Hematopoietic multipotent progenitor cell treated with erythropoietin and hydrocortisone succinate and interleukin-3 and kit ligand, for 6 days (in vitro differentiated cells): ENCODE data around the gene DCST2.

ENCODE experiments used
- DNase-seq: peaks from one replicate; pipeline ENCODE4 v3.0.0-alpha.2; 2015

DCST2 gene

GRCh38 chr1:155008015-155008941 is 25.3 kb downstream of the DCST2 start:
- peak; percentile 56 for DNase-seq

DNA sequence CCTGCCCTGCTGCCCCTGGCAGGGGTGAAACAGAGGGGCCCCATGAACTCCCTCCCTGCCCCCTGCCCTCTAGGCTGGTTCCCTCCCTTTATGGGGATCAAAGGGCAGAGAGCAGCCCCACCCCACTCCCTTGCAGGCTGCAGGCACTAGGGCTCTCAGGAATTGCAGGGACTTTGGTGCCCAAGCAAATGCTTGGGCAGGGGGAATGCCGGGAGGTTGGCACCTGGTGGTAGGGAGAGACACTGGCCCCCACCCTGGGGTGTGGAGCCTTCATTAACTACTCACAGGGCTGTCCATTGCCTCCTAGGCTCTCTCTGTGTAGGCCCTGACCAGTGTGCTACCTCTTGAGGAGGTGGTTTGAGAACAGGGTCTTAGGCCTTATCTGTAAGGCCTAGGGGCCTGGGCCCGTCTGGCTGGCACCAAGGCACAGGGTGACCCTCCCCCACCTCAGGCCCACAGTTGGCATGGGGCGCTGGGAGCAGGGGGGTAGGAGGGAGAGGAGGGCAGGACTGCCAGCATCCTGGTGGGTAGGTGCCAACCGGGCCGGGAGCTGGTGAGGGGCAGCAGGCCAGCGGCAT is 26.2 kb downstream of the DCST2 start:
- no peak for DNase-seq

DNA sequence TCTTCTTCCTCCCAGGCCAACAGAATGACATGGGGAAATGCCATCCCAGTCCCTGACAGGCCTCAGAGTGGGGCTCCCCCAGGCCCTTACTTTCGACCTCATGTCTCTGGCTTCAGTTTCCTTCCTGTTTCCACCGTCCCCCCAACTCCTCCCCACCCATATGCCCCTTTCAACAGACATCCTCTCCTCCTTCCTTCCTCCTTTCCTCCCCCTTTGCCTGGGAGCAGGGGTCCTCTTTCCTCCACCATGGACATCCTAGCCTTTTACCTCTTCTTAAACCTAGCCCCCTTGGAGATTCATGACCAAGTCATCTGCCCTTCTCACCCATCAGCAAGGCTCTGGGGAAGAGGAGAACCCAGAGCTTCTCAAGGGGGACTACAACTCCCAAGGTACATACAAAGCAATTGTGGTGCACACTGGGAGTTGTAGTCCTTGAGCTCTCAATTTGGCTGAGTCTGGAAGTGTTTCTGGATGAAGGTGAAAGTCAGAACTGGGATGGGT is 26.9 kb downstream of the DCST2 start:
- DNase-seq = peak; percentile 84

DNA sequence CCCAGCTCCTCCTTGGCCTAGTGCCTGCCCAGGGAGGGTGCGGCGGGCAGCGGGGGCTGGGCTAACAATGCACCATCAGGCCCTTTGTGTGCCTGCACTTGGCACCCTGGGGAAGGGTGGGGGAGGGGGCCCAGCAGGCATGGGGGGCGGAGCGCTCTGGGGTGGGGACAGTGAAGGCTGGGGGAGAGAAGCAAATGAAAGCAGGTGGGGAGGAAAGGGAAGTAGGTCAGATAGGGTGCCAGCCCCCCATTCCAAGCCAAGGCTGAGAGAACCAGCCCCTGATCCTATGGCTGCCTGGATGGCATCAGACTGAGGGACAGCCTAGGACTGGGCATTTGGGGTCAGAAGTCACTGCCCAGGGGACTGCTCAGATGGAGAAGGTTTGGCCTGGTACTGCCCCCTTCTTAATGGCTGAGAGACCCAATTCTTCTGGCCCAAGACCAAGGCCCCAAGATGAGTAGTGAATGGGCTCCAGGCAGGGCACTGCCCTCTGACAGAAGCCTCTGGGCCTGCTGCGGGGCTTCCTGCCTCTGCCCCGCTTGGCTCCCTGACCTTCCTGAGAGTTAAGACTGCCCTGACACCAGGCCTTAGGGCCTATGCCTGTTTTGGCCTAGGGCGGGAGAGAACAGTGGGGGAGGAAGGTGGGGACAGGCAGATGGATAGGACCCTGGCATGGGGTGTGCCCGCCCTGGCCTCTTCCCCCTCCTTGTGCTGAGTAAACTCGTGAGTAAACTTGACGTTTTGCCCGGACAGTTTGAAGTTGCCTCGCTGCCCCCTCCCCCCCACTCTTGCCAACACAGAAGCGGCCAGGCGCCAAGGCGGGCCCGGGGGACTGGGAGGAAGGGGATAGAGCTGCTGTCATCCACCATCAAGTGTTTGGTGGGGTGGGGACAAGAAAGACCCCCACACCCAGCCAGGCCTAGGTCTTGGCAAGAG is 28.2 kb downstream of the DCST2 start:
- peak; percentile 71 for DNase-seq

- DNase-seq = peak; percentile 25
These were observed 29.1 kb downstream of the DCST2 start for GRCh38 chr1:155004352-155005075.

DNA sequence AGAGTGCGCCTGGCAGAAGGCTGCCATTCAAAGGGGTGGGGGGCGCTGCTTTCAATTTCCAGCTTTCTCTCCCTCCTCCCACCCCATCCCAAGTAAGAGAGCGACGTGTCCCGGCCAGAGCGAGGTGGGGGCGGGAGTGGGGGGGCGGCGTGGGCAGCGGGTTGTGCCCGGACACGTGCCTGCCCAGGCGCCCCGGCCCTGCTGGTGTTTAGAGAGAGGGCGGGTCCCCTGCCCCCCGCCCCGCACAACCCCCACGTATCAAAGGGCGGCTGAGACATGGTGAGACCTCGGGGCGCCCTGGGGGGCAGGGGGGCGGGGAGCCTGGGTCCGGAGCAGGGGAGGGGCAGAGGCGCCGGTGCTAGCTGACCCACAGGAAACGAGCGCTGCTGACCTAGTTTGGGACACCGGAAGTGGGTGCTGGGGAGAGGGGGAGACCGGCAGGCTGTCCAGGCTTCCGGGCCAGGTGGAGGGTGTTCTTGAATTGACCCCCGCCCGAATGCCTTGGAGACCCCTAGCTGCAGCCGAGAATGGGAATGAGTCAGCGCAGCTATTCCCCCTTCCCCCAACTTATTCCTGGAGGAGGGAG is 29.7 kb downstream of the DCST2 start:
- peak; percentile 45 for DNase-seq

DNA sequence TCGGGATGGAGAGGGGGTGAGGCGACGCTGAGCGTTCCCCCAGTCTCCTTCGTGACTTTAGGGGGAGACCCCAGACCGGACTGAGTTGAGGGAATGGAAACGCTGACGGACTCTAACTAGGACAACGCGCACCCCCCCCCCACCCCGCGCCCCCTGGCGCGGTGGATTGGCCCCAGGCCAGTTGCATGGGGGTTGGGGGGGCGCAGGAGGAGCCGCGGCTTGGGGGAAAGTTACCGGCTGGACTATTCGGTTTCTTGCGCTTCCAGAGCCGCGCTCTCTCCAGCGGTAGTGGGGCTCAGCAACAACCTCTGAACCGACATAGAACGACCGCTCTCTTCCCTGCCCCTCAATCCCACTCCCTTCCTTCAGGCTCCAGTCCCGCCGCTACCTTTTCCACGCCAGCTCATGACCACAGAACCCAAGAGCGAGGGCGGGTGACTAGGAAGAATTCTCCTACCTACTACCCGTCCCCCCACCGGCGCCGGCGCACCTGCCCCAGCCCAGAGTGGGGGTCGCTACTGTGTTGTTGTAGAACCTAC is 30.3 kb downstream of the DCST2 start:
- DNase-seq = peak; percentile 52

DNA sequence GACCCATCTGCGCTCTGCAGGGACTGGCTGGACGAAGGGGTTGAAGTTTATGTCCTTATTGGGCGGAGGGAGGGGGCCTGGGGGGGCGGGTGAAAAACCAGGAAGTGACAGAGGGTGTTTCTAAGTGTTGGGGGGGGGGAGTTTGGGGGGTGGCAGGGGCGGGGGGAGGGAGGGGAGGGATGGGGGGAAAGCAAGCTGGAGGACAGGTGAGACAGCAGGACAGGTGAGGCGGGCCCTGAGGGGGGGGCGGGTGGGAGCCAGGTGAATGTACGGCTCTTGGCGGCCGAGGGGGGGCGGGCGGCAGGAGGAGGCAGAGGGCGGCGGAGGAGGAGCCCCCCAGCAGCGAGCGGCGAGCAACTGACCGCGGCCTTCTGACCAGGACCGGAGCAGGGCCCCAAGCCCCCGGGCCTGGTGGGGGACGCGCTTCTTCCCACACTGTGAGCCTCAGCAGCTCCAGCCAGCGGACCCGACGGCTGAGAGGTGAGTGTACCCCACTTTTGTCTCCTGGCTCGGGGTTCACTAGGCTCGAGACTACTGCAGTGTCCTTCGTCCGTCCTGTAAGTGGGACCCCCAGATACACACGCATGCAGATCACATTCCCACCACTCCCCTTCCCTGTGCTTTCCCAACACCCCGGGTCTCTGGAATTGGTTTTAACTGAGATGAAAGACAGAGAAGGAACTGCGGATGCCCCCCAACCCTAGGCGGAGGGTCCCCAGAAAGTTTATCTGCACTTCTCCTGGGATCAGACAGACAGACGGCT is 30.9 kb downstream of the DCST2 start, which contains the start of gene ZBTB7B:
ZBTB7B (plus strand) TSS at position 339 of the 763 bp plus-strand sequence. CDS start 11,859 bp downstream, outside the sequence.
- peak; percentile 49 for DNase-seq

GRCh38 chr1:155001675-155002463 is 31.7 kb downstream of the DCST2 start:
- DNase-seq = peak; percentile 99

DNA sequence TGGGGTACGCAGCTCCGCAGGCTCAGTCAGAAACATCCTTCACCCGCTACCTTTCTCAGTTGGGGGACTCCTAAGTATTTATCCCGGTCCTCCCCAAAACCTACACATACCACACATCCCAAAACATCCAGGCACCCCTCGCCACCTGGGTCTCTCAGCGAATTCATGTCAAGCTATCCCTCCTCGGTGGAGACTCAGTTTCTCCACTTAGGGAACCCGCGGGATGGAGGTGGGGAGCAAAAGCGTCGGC is 32.2 kb downstream of the DCST2 start:
- no peak for DNase-seq

DNA sequence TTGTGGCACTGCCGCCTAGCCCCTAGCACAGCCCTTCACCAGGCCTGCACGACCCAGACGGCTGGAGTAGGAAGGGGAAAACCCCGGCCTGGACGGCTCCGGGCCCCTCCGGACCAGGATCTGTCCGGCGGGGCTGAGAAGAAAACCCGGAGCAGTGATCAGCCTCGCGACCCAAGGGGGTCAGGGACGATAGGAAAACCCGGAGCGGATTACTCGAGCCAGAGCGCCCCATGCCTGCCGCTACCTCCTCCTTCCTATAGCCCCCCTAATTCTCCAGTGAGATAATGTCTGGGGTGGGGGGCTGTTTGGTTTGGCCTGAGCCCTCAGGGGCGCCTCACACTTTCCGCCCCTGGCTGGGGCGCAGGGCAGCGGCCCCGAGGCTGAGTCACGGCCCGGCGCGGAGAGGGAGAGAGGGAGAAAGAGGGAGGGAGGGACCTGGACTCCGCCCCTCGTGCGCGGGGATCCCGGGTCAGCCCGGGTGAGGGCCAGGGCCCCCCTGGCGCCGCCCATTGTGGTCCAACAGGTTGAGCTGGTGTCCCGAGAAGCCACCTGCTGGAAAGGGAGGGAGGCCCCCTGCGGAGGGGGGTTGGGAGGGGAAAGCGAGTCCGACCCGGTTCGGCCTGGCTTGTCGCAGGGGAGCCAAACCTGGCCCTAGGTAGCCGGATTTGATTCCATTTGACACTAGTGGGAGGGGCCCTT is 32.7 kb downstream of the DCST2 start:
- DNase-seq = peak; percentile 93

GRCh38 chr1:155000411-155000725 is 33.2 kb downstream of the DCST2 start:
- peak; percentile 69 for DNase-seq

DNA sequence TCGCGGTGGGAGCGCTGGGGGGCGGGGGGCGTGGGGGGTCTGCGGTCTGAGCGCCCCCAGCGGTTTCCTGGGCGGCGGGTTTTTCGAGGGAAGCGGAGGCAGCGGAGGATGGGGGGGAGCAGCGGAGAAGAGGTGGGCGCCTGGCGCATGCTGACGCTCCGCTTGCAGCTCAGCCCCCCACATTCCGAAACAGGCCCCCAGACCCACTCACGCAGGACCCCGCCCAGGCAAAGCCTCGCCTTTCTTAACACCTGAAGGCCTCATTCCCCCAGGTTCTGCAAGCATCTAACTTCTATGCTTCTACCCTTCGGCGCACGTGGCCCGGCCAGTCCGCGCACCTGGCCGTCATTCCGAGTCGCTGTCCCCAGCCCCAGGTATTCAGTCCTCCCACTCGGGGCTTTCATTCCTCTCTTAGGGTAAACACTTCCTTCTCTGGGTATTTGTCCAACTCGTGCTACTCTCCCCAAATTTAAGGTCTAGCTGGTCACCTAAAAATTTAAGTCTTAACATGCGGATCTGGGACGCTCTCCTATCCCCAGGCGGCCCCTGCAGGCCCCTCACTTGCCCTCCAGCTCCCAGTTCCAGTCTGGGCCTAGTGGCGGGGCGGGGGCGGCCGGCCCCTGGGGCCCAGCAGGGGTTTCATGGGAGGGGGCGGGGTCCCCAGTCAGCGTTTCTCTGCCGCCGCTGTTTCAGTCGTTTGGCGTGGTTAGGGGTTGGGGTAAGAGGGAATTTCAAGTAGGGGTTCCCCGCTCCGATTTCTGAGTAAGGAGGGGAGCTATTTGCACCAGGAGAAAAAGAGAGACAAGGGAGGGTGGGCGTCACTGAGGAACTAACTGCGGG is 33.8 kb downstream of the DCST2 start:
- DNase-seq = peak; percentile 56

DNA sequence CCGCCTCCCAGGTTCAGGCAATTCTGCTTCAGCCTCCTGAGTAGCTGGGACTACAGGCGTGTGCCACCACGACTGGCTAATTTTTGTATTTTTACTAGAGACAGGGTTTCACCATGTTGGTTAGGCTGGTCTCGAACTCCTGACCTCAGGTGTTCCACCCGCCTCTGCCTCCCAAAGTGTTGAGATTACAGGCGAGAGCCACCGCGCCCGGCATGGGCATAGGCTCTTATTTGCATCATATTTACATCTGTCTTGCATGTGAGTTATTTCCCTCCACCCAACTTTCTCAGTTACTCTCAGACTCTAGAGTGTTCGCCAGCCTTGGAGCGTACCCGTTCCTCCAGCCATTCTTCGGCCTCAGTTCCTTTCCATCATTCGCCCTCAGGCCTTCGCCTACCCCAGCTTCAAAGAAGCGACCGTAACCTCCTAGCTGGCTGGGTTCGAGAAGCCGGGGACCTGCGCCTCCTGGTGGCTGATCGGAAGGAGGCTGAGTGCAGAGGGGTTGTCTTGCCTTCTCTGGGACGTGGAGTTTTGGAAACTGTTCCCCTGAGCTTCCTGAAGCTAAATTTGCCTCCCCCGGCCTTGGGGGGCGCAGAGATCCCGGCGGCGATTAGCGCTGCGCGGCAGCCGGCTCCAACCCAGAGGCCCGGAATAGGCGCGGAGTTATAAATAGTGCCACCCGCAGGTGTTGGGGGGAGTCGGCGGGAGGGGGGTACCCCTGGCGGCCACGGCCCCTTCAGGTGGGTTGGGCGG is 34.6 kb downstream of the DCST2 start:
- DNase-seq = peak; percentile 90

DNA sequence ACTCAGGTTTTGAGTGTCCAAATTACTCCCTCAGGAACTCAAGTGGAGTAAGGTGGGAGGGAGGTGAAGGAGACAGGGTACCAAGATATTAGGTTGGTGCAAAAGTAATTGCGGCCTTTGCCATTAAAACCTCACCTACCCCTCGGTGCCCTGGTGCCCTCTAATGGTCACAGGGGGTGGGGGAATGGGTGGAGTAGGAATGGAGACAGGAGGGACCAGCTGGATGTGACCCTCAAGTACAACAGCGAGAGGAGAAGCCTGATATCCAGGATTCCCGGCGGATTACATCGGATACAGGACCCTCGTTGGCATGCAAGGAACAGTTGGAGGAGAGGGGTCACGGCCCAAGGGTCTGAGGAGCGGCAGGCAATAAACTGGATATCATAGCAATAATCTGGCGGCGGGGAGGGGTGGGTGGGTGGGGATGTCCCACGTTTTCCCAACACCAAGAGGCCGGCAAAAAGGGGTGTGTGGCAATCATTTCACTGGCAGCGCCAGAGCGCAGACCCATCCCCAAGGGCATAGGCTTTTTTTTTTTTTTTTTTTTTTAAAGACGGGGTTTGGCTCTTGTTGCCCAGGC is 35.3 kb downstream of the DCST2 start:
- DNase-seq = peak; percentile 61

- peak; percentile 30 for DNase-seq
These were observed 36.4 kb downstream of the DCST2 start for GRCh38 chr1:154996966-154997701.
